ENCODE data around the gene LDLRAD2. TPM values are rescaled to one million over a fixed set of nuclear protein-coding genes. Genes with fewer than 3 reads are reported as not detected.
A peak's percentile ranks its signal among the peaks of the same experiment; 100 is the strongest.

LDLRAD2 gene
- total RNA-seq, 1 donor from 2014 or later: 0.14 TPM

GRCh38 chr1:21855257-21856096, 43.4 kb downstream of the LDLRAD2 start:
- Mint-ChIP-seq H3K4me3 (ENCODE audit: unreplicated experiment) (no peak overlapping the region), H3K9me3 (ENCODE audit: unreplicated experiment) (no peaks in the 10 kb centered on the region), H3K4me1 (ENCODE audit: low read depth, unreplicated experiment) (peaks cover 4% of the 10 kb centered on the region), H3K27ac (ENCODE audit: unreplicated experiment) (no peak overlapping the region), H3K36me3 (ENCODE audit: low read depth, unreplicated experiment) (peaks cover 16% of the 10 kb centered on the region), H3K27me3 (ENCODE audit: low read depth, unreplicated experiment) (no peaks in the 10 kb centered on the region)
- Histone ChIP-seq H3K4me3 (ENCODE audit: insufficient read depth, low read depth, low read length) (no peak overlapping the region), H4K20me1 (ENCODE audit: insufficient read depth, low read length) (peaks cover 22% of the 10 kb centered on the region), H3K36me3 (ENCODE audit: insufficient read depth, low read length) (peaks cover 6% of the 10 kb centered on the region), H3K4me1 (ENCODE audit: insufficient read depth, low read length) (peaks cover 10% of the 10 kb centered on the region), H3K79me2 (ENCODE audit: insufficient read depth, low read length) (no peaks in the 10 kb centered on the region), H3K4me2 (ENCODE audit: low read length) (no peak overlapping the region), H3K27ac (ENCODE audit: low read depth, low read length) (no peak overlapping the region), H3K27me3 (ENCODE audit: insufficient read depth, low read length) (no peaks in the 10 kb centered on the region), H2AFZ (ENCODE audit: low read depth, low read length) (no peak overlapping the region), H3K9me3 (ENCODE audit: insufficient read depth, low read depth, low read length) (no peaks in the 10 kb centered on the region), H3K9ac (ENCODE audit: low read length) (no peak overlapping the region)
- no peak for FAIRE-seq
- DNase-seq (ENCODE audit: low read depth): no peak
- TF ChIP-seq EZH2 (IDR thresholded peaks at IDR 0.05; ENCODE audit: insufficient read depth, low read length): no peak
- TF ChIP-seq, protein P1, sequence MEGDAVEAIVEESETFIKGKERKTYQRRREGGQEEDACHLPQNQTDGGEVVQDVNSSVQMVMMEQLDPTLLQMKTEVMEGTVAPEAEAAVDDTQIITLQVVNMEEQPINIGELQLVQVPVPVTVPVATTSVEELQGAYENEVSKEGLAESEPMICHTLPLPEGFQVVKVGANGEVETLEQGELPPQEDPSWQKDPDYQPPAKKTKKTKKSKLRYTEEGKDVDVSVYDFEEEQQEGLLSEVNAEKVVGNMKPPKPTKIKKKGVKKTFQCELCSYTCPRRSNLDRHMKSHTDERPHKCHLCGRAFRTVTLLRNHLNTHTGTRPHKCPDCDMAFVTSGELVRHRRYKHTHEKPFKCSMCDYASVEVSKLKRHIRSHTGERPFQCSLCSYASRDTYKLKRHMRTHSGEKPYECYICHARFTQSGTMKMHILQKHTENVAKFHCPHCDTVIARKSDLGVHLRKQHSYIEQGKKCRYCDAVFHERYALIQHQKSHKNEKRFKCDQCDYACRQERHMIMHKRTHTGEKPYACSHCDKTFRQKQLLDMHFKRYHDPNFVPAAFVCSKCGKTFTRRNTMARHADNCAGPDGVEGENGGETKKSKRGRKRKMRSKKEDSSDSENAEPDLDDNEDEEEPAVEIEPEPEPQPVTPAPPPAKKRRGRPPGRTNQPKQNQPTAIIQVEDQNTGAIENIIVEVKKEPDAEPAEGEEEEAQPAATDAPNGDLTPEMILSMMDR (IDR thresholded peaks at IDR 0.05; ENCODE audit: insufficient read depth, low read depth, low read length): no peak

DNA sequence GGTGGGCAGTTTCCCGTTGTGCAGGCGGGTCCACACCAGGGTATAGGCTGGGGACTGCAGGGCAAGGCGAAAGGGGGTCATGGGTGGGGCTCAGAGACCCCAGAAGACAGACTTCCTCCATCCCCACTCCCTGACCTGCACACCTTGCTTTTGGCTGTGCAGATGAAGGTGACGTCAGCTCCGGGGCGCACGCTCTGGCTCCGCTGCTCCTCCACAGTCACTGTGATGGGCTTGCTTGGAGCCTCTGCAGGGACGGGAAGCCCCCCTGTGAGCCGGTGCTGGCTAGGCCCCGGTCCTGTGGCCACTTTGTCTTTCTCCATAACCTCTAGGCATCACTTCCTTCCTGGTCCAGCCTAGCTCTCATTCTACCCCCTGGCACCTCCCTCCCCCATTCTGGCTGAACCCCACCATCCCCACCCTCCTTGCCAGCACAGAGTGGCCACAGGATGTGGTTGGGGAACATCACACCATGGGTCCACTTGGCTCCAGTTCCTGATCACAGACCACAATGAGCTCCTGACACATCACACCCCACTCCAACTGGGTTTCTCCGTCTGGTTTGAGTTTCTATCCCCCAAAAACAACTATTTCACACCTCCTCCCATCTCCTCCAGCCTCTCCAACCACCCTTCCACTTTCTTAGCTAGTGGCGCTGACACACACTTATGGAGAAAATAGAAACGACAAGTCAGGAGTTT, 45.2 kb downstream of the LDLRAD2 start:
- peaks cover 14% of the 10 kb centered on the region for H3K36me3 ChIP-seq (ENCODE audit: insufficient read depth, low read length)
- no peaks in the 10 kb centered on the region for H3K27me3 Mint-ChIP-seq (ENCODE audit: low read depth, unreplicated experiment)
- peak; percentile 47 for DNase-seq (ENCODE audit: low read depth)
- peaks cover 27% of the 10 kb centered on the region for H3K36me3 Mint-ChIP-seq (ENCODE audit: low read depth, unreplicated experiment)
- TF ChIP-seq EZH2 (IDR thresholded peaks at IDR 0.05; ENCODE audit: insufficient read depth, low read length): no peak
- TF ChIP-seq, protein P1 (IDR thresholded peaks at IDR 0.05; ENCODE audit: insufficient read depth, low read depth, low read length): no peak
- no peak overlapping the region for H3K27ac Mint-ChIP-seq (ENCODE audit: unreplicated experiment)
- H3K9me3 ChIP-seq (ENCODE audit: insufficient read depth, low read depth, low read length): no peaks in the 10 kb centered on the region
- H3K9ac ChIP-seq (ENCODE audit: low read length): peak overlapping the region; percentile 20
- H3K4me3 Mint-ChIP-seq (ENCODE audit: unreplicated experiment): no peak overlapping the region
- H2AFZ ChIP-seq (ENCODE audit: low read depth, low read length): no peak overlapping the region
- peak overlapping the region; percentile 44 for H3K4me2 ChIP-seq (ENCODE audit: low read length)
- no peaks in the 10 kb centered on the region for H3K9me3 Mint-ChIP-seq (ENCODE audit: unreplicated experiment)
- peak; percentile 72 for FAIRE-seq
- no peaks in the 10 kb centered on the region for H3K27me3 ChIP-seq (ENCODE audit: insufficient read depth, low read length)
- peaks cover 17% of the 10 kb centered on the region for H3K4me1 ChIP-seq (ENCODE audit: insufficient read depth, low read length)
- H3K4me3 ChIP-seq (ENCODE audit: insufficient read depth, low read depth, low read length): no peak overlapping the region
- no peaks in the 10 kb centered on the region for H3K79me2 ChIP-seq (ENCODE audit: insufficient read depth, low read length)
- peaks cover 4% of the 10 kb centered on the region for H3K4me1 Mint-ChIP-seq (ENCODE audit: low read depth, unreplicated experiment)
- no peak overlapping the region for H3K27ac ChIP-seq (ENCODE audit: low read depth, low read length)
- peaks cover 35% of the 10 kb centered on the region for H4K20me1 ChIP-seq (ENCODE audit: insufficient read depth, low read length)
